Esophagus squamous epithelium (tissue), 4 donors: Measurements from ENCODE around the gene SRC.

Experiments used
- POLR2A ChIP-seq, 4 donors: fragments of 450-650 bp; IDR thresholded peaks; one replicate each; pipeline ENCODE4 v1.6.1; 2017; ENCODE audit warnings: antibody characterized with exemption in 4 of 4, mild to moderate bottlenecking in 4 of 4, moderate library complexity in 3 of 4
- TF ChIP-seq, protein P1 (sequence below), 6 experiments: fragments of 450-650 bp in 4 of 6; fragments of 200-600 bp in 2 of 6; sonication (generic) in 2 of 6; IDR thresholded peaks; one replicate each; pipeline ENCODE4 v1.5.1; 2016 to 2019; ENCODE audit warnings: antibody characterized with exemption in 6 of 6, mild to moderate bottlenecking in 4 of 6, moderate library complexity in 4 of 6

DNA sequence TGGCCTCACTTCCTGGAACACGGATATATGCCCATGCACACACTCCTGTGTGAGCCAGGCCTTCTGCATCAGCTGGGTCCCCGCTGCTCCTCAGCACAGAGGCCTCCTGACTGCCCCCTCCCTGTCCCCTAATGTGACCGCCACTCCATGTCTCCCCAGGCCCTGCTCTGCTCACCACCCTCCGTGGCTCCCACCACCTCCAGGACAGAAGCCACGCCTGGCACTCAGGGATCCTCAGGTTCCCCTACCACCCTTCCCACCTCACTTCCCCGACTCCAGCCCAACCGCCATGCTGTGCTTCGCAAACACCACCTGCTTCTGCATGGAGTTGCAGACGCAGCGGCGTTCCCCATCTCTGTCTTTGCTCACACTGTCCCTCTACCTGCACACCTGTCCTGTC lies 4.3 kb upstream of the SRC start:
- TF ChIP-seq, protein P1, sequence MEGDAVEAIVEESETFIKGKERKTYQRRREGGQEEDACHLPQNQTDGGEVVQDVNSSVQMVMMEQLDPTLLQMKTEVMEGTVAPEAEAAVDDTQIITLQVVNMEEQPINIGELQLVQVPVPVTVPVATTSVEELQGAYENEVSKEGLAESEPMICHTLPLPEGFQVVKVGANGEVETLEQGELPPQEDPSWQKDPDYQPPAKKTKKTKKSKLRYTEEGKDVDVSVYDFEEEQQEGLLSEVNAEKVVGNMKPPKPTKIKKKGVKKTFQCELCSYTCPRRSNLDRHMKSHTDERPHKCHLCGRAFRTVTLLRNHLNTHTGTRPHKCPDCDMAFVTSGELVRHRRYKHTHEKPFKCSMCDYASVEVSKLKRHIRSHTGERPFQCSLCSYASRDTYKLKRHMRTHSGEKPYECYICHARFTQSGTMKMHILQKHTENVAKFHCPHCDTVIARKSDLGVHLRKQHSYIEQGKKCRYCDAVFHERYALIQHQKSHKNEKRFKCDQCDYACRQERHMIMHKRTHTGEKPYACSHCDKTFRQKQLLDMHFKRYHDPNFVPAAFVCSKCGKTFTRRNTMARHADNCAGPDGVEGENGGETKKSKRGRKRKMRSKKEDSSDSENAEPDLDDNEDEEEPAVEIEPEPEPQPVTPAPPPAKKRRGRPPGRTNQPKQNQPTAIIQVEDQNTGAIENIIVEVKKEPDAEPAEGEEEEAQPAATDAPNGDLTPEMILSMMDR (IDR thresholded peaks at IDR 0.05), result no peak
- TF ChIP-seq POLR2A (IDR thresholded peaks at IDR 0.05), result no peak
